MM.1S (cell line): Measurements from ENCODE around the gene S100A8.

Experiments used
- DNase-seq: peaks from one replicate; pipeline ENCODE4 v3.0.0-alpha.2; 2015
- H2AFZ ChIP-seq: fragments of 300-600 bp; sonication (generic); 2 replicates; pipeline ENCODE4 v1.6.0; 2016; ENCODE audit warnings: antibody characterized with exemption, low read length
- H3F3A ChIP-seq: fragments of 300-600 bp; sonication (generic); 2 replicates; pipeline ENCODE4 v1.6.1; 2016; ENCODE audit warnings: mild to moderate bottlenecking, antibody characterized with exemption, low read length, moderate library complexity, mixed read lengths; ENCODE audit not compliant: insufficient read depth
- H3K27ac ChIP-seq: fragments of 300-600 bp; sonication (generic); 2 replicates; pipeline ENCODE4 v1.5.1; 2016; ENCODE audit warnings: mild to moderate bottlenecking, low read length
- H3K27me3 ChIP-seq: fragments of 300-600 bp; sonication (generic); replicated peaks from 2 replicates; pipeline ENCODE4 v1.6.0; 2016; ENCODE audit warnings: low read length; ENCODE audit not compliant: insufficient read depth
- H3K36me3 ChIP-seq: fragments of 300-600 bp; sonication (generic); replicated peaks from 2 replicates; pipeline ENCODE4 v1.6.1; 2016; ENCODE audit warnings: mild to moderate bottlenecking, low read length, mixed read lengths; ENCODE audit not compliant: insufficient read depth
- H3K4me1 ChIP-seq: fragments of 300-600 bp; sonication (generic); 2 replicates; pipeline ENCODE4 v1.6.1; 2016; ENCODE audit warnings: low read length, mixed read lengths
- H3K4me2 ChIP-seq: fragments of 300-600 bp; sonication (generic); 2 replicates; pipeline ENCODE4 v1.6.0; 2016; ENCODE audit warnings: low read depth, low read length
- H3K4me3 ChIP-seq: fragments of 300-600 bp; sonication (generic); 2 replicates; pipeline ENCODE4 v1.5.1; 2016; ENCODE audit warnings: low read length, mixed read lengths
- H3K79me2 ChIP-seq: fragments of 300-600 bp; sonication (generic); 2 replicates; pipeline ENCODE4 v1.6.1; 2016; ENCODE audit warnings: mixed run types, low read length, mixed read lengths
- H3K9ac ChIP-seq: fragments of 300-600 bp; sonication (generic); 2 replicates; pipeline ENCODE4 v1.6.1; 2016; ENCODE audit warnings: low read length, mixed read lengths
- H3K9me2 ChIP-seq: fragments of 300-600 bp; sonication (generic); replicated peaks from 2 replicates; pipeline ENCODE4 v1.6.1; 2016; ENCODE audit warnings: mild to moderate bottlenecking, low read length, mixed read lengths; ENCODE audit not compliant: insufficient read depth
- H3K9me3 ChIP-seq: fragments of 300-600 bp; sonication (generic); replicated peaks from 2 replicates; pipeline ENCODE4 v1.6.1; 2016; ENCODE audit warnings: mild to moderate bottlenecking, low read length, mixed read lengths; ENCODE audit not compliant: insufficient read depth
- H4K20me1 ChIP-seq: fragments of 300-600 bp; sonication (generic); 2 replicates; pipeline ENCODE4 v1.6.1; 2016; ENCODE audit warnings: mild to moderate bottlenecking, low read length, moderate library complexity, mixed read lengths; ENCODE audit not compliant: insufficient read depth
- CTCF ChIP-seq: fragments of 300-600 bp; sonication (generic); IDR thresholded peaks from 2 replicates; pipeline ENCODE4 v1.5.1; 2016; ENCODE audit warnings: antibody characterized with exemption, low read length, mixed read lengths
- EZH2 ChIP-seq: fragments of 300-600 bp; sonication (generic); optimal IDR thresholded peaks from 2 replicates; pipeline ENCODE3; 2017; ENCODE audit warnings: low read depth, mild to moderate bottlenecking, antibody characterized with exemption, low read length, mixed read lengths
- EZH2phosphoT487 ChIP-seq: fragments of 300-600 bp; sonication (generic); IDR thresholded peaks from 2 replicates; pipeline ENCODE4 v1.6.1; 2018; ENCODE audit warnings: antibody characterized with exemption, low read length

The S100A8 gene

GRCh38 chr1:153392258-153392657, 1.4 kb upstream of the S100A8 start:
- Histone ChIP-seq H3K27me3 (peaks cover 18% of the 10 kb centered on the region), H3K4me1 (no peaks in the 10 kb centered on the region), H3K9me3 (no peaks in the 10 kb centered on the region), H3K4me2 (no peak overlapping the region), H3K9me2 (no peaks in the 10 kb centered on the region), H3K79me2 (no peaks in the 10 kb centered on the region), H3K36me3 (no peaks in the 10 kb centered on the region), H3F3A (no peaks in the 10 kb centered on the region), H3K4me3 (no peak overlapping the region), H2AFZ (no peak overlapping the region), H4K20me1 (no peaks in the 10 kb centered on the region), H3K9ac (no peak overlapping the region), H3K27ac (no peak overlapping the region)
- DNase-seq: no peak
- TF ChIP-seq EZH2 (no peak), CTCF (no peak), EZH2phosphoT487 (no peak)

DNA sequence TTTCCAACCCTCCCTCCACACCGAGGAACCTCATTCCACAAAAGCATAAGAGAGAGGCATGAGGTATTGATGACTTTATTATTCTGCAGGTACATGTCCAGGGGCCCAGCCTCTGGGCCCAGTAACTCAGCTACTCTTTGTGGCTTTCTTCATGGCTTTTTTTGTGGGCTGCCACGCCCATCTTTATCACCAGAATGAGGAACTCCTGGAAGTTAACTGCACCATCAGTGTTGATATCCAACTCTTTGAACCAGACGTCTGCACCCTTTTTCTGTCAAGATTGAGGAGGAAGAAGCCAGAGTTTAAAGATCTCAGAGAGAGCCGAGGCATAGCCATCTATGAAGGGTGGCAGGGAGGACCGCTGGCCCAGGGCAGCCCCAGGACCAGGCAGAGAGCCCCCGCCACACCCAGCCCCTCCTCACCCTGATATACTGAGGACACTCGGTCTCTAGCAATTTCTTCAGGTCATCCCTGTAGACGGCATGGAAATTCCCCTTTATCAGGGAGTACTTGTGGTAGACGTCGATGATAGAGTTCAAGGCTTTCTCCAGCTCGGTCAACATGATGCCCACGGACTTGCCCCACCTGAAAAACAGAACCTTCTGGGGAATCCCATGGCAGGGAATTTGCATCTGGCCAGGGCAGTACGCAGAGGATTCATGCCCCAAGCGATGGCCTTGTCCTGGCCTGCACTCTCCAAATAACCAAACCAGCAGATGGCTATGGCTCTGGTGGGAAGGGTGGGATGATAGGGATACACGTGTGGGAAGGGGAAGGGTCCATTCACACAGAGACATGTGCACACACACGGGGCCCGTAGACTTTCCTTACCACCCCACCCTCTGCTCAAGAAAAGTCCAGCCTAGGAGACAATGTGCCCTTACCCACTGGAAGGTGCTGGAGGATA, 647 bp downstream of the S100A8 start:
- Histone ChIP-seq H3K9ac (no peak overlapping the region), H3K79me2 (no peaks in the 10 kb centered on the region), H3K4me2 (no peak overlapping the region), H3K9me3 (no peaks in the 10 kb centered on the region), H3K4me3 (no peak overlapping the region), H3K9me2 (no peaks in the 10 kb centered on the region), H2AFZ (no peak overlapping the region), H3K4me1 (no peaks in the 10 kb centered on the region), H3K27ac (no peak overlapping the region), H3K27me3 (0 out of 2 replicates have a peak, but pooled peaks cover 8% of the 10 kb centered on the region), H4K20me1 (no peaks in the 10 kb centered on the region), H3K36me3 (no peaks in the 10 kb centered on the region), H3F3A (no peaks in the 10 kb centered on the region)
- TF ChIP-seq EZH2phosphoT487: no peak
- no peak for TF ChIP-seq EZH2
- TF ChIP-seq CTCF: no peak
- no peak for DNase-seq

- 0 out of 2 replicates have a peak, but pooled peaks cover 7% of the 10 kb centered on the region for H3K27me3 ChIP-seq
- no peak overlapping the region for H2AFZ ChIP-seq
- H3K36me3 ChIP-seq: no peaks in the 10 kb centered on the region
Measured at GRCh38 chr1:153389401-153389800, 1.5 kb downstream of the S100A8 start.

More at GRCh38 chr1:153389401-153389800, 1.5 kb downstream of the S100A8 start:
- H3K9ac ChIP-seq: no peak overlapping the region
- H3F3A ChIP-seq: no peaks in the 10 kb centered on the region
- DNase-seq: no peak
- H3K4me1 ChIP-seq: no peaks in the 10 kb centered on the region
- H3K27ac ChIP-seq: no peak overlapping the region
- H4K20me1 ChIP-seq: no peaks in the 10 kb centered on the region
- no peaks in the 10 kb centered on the region for H3K9me2 ChIP-seq
- no peaks in the 10 kb centered on the region for H3K9me3 ChIP-seq
- H3K4me3 ChIP-seq: no peak overlapping the region
- no peaks in the 10 kb centered on the region for H3K79me2 ChIP-seq
- TF ChIP-seq EZH2: no peak
- no peak for TF ChIP-seq EZH2phosphoT487
- no peak for TF ChIP-seq CTCF
- no peak overlapping the region for H3K4me2 ChIP-seq
